Measurements from ENCODE around the gene SMC3.
"Not testable (repeated sequence)": the region's sequence is repeated elsewhere in the genome, so short reads cannot be mapped to it uniquely, and the experiment has no call there.

The SMC3 gene

DNA sequence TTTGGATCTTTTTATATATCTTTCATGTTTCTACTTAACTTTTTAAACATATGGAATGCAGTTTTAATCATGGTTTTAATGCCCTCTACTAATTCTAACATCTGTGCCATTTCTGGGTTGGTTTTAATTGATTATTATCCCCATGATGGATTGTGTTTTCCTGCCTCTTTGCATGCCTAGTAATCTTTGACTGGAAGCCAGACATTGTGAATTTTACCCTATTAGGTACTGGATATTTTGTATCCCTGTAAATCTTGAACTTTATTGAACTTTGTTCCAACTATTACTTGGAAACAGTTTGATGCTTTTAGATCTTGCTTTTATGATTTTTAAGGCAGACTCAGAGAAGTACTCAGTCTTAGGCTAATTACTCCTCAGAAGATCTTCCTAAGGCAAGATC, 60.7 kb downstream of the SMC3 start:
- no peak for DNase-seq

DNA sequence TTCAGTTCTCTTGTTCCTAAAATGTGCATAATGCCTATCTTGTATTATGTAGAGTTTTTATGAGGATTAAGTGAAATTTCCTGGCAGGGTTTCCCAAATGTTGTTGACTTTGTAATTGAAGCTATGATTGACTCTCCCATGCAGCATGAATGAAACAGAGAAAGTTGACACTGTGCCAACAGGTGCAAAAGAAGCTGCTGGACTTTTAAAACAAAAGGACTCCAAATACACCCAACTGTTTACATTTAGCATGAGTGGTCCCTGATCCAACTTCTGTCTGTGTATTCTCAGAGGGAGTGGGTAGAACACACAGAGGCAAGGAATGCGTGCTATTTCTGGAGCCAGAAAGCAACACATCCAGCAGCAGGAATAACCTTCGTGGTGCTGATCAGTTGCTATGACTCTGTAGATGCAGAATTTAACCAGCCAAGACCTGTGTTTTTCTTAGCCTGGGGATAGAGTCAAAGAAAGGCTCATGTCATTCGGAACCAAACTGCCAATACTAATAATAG, 62.2 kb downstream of the SMC3 start:
- no peak for DNase-seq

DNA sequence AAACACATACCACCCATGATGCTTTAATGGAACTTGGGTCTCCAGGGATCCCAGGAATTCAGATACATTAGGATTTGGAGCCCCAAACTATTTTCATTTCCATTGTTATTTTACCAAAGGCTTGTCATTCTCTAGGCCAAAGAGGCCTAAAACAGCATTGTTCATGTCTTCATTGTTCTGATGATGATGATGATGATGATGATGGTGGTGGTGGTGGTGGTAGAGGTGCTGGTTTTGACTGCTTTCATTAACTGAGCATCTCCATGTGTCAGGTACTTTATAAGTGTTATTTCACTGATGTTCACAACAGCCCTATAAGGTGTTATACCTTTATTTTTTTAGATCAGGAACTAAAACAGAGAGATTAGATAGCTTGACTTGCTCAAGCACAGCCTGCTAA, 64.4 kb downstream of the SMC3 start:
- no peak for DNase-seq

DNA sequence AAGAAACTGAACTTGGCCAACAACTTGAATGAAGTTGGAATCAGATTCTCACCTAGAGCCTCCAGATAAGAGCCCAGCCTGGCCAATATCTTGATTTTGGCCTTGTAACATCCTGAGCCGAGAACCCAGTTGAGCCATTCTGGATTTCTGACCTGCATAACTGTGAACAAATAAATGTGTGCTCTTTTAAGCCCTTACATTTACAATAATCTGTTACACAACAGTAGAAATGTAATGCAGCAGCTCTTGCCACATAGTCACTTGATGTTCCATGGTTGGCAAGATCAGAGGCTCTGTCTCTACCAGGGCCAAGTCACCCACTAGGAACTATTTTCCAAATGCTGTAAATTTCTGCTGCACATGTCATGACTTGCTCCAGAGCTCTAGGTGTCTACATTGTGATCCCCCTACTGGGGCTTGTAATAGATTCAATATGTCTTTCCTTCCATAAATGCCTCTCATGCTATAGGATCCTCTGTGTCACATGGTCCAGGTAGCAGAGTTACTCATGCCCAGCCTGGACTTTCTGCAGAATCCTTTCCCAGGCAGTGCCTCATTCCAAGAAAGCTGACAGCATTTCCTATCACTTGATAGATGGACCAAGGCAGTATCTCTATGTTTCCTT, 65.2 kb downstream of the SMC3 start:
- no peak for DNase-seq

DNA sequence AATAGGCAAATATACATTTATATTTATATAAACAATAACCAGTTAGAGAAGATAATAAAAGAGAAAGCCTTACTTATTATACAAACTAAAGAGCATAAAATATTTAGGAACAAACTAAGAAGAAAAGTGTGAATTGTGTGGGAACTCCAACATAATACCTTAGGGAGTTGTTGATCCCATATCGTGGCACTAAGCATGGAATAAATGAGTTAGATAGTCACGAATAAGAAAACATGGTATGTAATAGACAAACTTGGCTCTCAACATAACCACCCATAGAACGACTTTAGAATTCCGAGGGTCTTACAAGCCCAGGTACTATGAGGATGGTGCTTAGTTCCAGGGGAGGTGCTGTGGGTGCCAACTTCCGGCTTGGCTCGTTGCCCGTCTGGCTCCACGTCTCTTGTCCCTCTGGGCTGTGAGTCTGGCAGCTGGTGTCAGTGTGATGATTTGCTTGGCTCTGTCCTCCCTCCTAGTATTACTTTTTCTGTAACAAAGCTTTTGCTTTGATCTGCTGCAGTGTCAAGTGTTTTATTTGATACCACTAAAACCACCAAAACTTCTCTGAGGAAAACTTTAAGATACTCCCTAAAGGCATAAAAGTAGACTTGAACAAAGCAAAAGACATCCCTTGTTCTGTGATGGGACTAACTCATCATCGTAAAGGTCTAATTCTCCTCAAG, 67.2 kb downstream of the SMC3 start:
- no peak for DNase-seq

DNA sequence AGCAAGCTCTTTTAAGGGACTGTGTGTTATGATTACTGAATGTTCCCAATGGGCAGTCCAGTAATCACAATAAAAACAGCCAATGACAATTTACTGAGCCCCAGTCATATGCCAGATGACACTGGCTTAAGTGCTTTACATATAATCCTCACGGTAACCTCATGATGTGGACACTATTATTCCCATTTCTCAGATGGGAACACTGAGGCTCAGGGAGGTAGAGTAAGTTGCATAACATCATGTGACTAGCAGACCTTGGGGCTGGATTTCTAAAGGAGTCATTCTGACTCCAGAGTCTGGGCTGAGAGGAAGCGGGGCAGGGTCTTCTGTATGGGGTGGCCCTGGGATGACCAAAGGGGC, 69.1 kb downstream of the SMC3 start:
- DNase-seq: no peak

DNA sequence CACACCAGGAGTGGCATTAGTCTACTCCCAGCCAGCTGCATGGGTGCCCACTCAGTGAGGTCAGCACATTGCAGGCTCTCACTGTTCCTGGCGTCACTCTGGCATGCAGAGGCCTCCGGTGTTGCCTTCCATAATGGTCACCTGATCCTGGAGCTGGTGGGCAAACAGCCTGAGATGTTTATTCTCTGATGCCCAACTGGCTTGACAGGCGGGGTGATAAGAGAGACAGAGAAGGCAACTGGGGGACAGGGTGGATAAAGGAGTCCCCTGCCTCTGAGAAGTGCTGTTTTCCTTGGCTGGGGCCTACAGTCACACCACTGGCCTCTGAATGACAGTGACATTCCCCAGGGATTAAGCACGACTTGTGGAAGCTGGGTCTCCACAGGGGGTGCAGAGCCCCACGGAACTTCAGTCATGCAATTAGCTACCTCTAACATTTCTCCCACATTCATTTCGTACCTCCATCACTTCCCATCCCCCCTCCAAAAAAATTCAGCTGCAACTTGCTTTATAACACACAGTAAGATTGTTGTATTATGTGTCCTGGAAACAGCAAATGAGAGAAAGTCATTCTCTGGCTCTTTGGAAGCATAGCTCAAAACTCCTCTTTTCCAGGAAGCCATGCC, 69.5 kb downstream of the SMC3 start:
- no peak for DNase-seq

DNA sequence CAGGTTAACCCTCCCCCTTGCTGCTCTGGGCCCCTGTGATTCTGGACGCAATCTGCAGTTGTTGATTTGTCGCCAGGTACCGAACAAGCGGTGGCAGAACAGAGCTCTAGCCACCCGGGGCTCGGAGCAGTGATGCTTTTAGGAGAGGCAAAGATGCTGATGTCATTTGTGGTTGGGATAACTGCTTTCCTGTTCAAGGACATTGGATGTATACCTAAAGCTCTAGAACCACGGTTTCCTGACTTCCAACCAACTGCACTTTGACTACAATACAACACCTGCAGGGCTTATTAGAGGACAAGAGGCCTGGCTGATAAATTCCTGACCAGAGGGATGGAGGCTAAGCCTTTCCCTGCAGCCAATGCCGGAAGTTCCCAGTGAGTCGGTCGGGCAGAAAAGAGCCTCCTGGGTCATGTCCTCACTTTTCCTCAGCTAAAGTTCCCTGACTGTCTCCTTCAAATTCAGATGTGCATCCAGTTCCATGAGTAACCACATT, 70.1 kb downstream of the SMC3 start:
- DNase-seq: no peak

DNA sequence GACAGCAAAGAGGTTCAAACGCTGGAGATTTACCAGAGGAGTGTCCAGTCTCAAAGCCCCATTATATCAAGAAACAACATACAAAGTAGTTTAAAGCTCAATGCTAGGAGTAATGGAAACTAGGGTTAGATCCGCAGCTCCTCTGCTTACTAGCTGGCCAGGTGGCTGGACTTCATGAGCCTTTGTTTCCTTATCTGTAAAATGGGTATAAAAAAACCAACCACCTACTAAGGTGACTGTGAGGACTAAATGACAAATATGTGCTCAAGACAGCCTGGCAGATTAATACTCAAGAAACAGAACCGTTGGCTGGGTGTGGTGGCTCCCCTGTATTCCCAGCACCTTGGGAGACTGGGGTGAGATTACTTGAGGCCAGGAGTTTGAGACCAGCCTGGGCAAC, 70.8 kb downstream of the SMC3 start:
- DNase-seq: no peak

DNA sequence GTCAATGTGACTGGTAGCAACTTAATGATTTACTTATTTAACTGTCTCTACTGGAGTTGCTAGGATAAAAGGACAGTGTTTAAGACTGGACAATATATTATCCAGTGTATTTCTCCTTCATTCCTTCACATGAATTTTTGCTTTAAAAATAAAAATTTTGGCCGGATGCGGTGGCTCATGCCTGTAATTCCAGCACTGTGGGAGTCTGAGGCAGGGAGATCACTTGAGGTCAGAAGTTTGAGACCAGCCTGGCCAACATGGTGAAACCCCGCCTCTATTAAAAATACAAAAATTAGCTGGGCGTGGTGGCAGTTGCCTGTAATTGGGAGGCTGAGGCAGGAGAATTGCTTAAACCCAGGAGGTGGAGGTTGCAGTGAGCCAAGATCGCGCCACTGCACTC, 71.6 kb downstream of the SMC3 start:
- not testable (repeated sequence) for DNase-seq

DNA sequence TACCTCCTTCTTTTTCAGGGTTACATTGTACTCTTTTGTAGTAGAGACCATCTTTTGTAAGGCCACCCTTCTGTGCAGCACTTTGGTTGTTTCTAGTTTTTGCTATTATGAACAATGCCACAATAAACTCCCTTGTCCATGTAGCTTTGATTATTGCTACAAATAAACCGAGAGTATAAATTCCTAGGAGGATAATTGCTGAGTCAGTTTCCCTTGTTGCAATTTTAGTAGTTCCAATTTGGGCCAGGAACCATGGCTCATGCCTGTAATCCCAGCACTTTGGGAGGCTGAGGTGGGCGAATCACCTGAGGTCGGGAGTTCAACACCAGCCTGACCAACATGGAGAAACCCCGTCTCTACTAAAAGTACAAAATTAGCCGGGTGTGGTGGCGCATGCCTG, 72.4 kb downstream of the SMC3 start:
- not testable (repeated sequence) for DNase-seq

DNA sequence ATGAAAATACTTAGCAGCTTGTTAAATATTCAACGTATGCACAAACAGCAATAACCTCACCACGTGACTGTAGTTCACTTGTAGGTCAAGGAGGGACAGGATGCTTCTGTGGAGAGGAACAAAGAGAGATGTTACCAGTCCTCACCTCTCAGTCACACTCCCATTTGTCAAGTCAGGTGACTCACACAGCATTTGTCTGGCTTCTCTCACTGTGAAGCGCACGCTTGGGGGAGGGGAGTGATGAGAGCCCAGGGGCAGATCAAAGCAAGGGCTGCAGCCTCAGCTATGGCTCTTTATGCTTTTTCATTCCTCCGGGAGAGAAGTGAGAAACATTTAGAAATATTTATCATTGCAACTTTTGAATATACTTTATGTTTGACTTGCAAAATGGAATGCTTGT, 73.8 kb downstream of the SMC3 start:
- no peak for DNase-seq

DNA sequence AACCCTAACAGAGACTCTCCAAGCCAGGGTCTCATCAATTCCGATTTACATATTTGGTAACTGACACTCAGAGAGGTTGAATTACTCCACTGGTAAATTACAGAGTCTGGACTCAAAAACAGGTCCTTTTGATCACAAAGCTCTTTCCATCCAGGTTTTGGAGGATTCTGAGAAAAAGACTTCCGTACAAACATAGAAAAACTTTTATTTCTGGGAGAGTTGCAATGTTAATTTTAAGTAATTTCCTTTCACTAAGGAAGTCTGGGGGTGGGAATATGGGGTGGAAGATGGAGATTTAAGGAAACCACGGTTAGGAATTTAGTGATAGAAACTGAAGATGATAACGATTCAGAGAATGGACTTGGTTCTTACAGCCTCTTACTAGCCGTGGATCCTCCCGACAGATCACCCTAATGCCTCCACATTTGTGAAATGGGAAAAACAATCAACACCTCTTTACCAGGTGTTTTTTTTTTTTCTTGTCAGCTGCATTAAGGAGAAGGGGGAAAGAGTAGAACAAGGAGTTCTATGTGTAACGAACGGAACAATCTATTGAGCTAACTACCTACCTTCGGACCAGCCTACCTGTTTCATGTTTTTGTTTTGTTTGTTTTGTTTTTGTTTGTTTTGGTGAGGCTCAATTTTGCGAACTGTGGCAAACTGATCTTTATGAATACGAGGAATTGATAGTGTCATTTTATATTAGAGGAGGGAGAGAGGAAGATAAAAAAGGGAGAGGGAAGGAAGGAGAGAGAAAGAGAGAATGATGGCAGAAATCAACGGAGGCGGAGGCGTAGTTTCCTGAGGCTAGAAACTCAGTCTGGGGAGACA, 74.9 kb downstream of the SMC3 start:
- DNase-seq: no peak

DNA sequence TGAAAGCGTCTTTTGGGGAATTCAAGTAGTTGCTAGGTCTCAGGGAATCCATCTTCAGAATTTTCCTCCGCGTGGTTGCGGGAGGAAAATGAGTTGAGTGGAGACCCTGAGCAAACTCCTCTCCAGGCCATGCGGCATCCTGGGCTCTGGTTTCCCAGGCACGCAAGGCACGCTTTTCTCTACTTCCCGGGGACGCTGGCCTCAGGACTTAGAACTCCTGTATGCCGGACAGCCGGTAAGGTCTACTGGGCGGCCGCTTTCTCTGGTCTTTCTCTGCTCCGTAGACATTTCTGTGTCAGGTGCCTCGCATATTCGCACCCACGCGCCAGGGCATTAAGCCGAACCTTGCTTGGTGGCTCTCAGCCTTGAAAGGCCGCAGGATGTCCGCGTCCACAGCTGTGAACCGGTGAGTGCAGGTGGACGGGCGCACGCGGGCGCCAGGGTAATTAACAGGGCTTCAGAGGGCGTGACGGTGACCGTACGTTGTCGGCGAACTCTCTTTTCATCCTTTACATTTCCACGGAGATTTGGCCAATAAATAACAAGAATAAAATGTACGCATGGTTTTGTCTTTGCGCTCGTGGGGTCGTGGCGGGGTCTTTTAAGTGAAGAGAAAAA, 75.6 kb downstream of the SMC3 start:
- DNase-seq: no peak

DNA sequence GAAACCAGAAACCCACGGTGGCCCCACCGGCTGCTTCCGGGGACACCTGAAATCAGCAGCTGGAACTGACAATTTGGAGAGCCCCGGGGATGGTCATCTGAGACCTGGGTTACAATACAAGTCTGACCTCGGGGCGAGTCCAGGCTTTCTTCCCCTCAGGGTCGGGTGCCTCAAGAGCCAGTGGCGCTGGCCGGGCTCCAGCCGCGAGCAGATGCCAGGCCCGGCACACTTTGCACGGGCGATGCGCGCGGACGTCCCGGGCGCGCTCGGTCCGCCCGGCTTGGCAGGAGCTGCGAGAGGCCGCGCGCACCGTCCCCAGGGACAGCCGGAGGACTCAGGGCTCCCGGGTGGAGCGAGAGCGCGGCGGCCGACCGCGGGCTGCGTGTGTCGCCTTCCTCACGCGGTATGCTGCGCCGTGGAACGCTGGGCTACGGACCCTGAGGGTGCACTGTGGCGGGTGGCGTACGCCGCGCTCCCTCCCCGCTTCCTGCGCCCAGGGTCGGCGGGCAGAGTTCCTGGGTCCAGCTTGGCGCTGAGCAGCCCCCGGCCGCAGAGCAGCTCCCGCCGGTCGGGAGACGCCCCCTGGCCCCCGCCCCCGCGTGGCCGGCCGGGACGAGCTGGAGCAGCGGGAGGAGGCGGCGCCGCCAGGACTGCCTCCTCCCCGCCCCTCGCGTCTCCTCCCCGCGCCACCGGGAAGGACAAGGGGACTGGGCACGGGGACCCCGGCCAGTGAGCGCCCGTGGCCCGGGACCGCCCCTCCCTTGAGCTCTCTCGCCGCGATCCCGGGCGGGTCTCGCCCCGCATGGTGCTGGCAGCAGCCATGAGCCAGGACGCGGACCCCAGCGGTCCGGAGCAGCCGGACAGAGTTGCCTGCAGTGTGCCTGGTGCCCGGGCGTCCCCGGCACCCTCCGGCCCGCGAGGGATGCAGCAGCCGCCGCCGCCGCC, 76.4 kb downstream of the SMC3 start, which contains the start of gene RBM20:
TSS of gene RBM20 (plus strand) at position 684 of the 945 bp plus-strand sequence. CDS start at position 803, 119 bp downstream.
- DNase-seq: no peak

DNA sequence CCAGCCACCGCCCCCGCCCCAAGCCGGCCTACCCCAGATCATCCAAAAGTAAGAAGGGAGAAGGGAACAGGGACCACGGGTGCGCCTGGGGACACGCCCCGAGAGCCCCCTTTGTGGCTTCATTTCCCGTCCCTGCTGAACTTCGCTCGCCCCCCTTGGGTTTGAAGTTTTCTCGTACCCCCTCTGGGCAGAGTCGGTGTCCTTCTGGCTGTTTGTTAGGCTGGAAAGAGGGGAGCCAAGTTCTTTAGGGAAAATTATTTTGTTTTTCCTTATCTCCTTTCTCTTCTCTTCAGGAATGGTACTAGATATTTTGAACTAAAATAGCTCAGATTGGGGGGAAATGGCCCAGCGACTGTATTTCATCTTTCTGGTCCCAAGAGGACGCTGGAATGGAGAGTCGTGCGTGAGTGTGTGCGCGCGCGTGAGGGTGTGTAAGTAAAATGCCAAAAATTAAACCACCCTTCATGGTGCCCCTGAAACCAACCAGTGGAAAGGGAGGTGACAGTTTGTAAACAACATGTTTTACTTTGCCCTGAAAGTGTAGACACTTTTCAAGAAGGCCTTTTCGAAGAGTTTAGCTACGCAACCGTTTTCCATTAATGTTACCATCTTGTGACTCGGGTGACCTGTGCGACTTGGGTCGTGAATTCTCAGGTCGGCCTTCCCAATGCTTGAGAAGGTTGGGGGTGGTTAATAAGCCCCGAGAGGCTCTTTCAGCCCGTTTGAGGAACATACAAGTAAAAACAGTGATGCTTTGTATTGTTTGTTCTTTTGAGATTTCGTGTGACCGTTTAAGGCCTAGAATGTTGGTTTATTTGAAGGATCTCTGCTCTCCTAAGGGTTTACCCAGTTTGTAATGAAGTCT, 77.3 kb downstream of the SMC3 start:
- no peak for DNase-seq

DNA sequence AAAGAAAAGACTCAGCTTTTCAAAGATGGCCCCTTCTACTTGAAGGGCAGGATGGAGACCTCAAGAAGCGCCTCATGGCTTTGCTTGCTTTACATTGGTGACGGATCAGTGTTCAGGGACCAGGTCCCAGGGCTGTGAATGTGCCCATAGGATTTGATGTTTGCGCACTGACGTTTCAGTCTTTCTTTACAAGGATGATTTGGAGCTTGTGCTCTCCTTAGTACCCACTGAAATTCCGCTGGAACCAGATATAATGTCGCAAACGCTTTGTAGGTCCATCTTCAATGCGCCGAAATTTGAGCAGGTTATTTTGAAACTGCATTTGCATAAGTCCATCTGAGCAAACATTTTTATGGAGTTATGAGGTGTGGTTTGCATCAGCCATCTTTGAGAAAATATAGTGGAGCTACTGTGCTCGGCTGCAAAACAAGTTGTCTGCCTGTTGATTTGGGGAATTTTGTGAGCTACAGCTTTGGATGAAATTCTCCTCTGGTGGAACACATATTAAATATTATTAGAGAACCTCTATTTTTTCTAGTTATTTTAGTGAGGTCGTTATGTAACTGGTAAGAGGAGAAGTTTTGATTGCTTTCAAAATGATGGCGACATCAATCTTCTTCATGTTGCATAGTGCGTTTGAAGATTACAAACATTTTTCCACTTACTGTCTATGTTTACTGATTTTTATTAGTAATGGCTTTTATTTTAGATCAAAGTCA, 79.1 kb downstream of the SMC3 start:
- DNase-seq: no peak

DNA sequence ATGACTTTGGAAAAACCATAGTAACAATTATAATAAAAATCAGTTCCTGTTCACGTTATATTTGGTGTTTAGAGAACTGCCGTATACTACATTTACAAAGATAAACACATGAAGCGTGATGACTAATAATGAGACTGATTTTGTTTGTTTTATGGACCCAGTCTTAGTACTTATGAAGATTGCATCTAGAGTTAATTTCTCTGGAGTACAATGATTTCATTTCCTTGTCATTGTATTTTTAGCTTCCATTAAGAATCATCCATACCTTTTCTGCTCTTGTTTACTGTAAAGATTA, 79.6 kb downstream of the SMC3 start:
- no peak for DNase-seq

DNA sequence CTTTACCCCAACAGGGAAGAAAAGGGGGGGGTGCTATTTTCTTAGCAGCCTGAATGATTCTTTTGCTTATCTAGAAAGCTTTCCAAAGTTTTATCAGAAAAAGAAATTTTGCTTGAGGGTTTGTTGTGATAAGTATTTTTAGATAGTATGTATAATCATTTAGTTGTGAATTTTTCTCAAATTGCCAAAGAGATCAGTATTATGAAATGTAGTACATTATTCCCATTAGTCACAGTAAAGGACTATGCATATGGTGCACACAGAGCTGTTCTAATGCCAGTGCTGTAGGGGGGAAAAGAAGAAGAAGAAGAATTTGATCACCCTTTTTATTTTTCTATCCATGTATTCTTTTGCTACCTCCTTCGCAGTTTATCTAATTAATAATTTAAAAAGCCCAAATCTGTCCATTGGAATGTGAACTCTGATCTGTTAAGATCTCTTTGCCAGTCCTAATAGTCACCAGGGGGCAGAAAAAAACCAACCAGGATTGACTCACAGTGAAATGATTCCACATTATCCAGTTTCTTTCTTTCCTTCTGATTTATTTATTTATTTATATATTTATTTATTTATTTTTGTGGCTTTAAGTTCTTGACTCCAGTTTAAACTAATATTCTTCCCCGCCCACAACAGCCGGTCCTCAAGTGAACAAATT, 81.3 kb downstream of the SMC3 start:
- no peak for DNase-seq
